Activated CD4-positive, alpha-beta T cell treated with anti-CD3 and anti-CD28 coated beads, Interleukin-2, amount 50 U/mL, for 16 hours (primary cell): ENCODE measurements around the gene LCN1.
"Not testable (repeated sequence)": the region's sequence is repeated elsewhere in the genome, so short reads cannot be mapped to it uniquely, and the experiment has no call there.

ENCODE experiments used
- DNase-seq: peaks from one replicate; pipeline ENCODE4 v3.0.0-alpha.2; 2020

Gene LCN1

DNA sequence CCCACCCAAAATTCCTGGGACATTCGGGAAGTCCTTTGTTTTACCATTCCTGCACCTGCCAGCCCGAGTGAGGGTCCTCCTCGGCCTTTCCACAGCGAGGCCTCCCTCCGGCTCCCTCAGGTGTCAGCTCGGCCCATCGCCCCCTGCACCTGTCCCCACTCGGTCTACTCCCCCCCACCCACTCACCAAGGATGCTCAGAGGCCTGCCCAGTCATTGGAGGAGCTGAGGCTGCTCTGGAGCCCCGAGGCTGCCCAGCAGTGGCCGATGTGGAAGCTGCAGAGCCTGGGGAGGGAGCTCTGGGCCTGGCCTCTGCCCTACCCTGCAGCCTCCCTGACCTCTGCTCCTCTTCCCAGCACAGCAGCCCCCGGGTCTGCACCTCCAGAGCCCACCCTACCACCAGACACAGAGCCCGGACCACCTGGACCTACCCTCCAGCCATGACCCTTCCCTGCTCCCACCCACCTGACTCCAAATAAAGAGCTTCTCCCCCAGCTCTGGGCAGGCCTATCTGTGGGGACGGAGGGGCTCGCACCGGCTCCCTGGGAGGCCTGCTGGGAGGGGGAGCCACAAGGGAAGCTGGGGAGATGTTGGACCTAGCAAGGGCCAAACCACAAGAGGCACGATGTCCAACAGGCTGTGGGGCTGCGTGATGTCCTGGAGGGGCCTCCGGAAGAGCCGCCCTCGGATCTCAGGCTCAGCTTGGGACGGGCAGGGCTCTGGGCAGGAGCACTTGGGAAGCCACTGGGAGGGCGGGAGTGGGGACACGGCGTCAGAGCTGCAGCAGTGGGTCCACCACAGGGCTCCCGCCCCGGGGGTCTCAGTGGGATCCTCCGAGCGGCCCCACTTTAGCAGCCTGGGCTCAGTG lies 28.5 kb downstream of the LCN1 start:
- DNase-seq = not testable (repeated sequence)

DNA sequence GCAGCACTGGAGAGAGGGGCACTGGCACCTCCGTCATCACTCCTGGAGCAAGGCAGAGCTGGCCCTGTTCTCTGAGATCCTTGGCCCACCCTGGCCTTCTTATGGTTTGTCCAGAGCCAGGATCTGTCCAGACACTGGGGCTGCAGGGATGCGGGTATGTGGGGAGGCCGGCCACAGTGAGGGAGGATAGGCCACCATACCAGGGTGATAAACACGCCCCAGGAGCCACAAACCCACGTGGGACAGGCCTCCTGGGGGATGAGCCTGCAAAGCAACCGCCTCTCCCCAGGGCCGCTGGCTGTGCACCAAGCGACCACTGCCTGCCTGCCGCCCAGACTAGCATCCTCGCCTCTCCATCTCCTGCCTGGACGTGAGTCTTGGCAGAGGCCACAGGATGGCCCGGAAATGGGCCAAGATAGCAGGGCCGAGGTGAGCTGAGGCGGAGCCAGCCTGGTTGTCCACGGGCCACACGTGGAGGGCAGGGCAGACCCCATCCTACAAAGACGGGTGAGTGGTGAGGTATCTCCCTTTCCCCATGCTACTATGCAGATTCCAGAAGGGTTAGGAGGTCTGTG lies 29.2 kb downstream of the LCN1 start:
- no peak for DNase-seq

DNA sequence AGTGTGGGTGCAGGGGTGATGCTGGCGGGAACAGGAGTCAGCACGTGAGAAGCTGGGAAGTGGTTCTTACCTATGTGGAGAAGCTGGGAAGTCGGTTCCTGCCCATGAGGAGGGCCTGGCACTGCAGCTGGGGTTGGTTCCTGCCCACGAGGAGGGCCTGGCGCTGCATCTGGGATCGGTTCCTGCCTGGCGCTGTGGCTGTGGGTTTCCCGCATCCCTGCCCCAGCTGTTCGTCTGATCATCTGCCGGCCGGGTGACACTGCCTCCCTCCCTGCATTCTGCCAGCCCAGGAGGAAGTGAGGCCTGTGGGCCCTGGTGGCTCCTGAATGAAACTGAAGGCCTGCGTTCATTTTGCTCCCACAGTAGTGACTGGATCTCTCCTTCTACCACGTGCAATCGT lies 29.8 kb downstream of the LCN1 start:
- no peak for DNase-seq

DNA sequence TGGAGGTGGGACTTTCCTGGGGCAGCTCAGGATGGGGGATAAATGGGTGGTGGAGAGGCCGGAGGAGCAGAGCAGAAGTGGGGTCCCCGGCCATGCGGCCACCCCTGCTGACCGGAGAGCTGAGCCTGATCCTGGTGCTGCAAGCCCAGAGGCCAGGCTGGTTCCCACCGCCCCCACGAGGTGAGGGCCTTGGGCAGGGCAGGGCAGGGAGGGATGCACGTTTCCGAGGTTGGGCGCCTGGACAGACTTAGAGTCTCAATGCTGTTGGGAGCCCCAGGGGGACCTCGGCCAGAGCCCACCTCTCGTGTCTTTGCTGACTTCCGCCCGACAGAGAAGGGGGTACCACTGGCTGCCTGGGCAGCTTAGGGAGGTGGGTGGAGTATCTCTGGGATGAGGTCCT lies 30.2 kb downstream of the LCN1 start:
- DNase-seq = no peak

DNA sequence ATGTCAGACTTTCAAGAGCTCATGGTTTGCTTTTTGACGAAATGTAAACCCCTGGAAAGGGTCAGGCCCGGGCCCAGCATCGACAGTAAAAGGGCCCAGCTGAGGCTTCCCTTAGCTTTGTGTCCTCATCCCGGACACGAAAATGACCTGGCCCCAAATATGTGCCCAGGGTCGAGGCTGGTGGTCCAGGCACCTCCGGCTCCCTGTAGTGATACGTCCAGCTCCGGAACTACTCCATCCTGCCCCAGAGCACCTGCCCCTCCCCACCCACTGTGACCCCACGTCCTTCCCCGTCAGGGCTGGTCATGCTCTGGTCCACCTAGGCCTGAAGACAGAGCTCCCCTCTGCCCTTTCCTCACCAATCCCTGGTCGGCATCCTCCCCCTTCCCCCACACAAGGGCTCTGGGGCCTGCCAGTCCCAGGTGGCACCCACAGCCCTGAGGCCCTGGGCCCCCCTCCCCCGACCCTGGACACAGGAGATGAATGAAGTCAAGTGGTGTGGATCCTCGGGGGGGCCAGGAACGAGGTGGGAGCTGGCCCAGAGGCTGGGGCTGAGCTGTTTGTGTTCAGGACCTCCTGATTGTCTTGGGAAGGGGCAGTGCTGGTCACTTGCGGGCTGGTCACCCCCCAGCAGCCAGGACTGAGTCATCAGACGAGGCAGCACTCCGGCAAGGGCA lies 30.9 kb downstream of the LCN1 start:
- DNase-seq = no peak

DNA sequence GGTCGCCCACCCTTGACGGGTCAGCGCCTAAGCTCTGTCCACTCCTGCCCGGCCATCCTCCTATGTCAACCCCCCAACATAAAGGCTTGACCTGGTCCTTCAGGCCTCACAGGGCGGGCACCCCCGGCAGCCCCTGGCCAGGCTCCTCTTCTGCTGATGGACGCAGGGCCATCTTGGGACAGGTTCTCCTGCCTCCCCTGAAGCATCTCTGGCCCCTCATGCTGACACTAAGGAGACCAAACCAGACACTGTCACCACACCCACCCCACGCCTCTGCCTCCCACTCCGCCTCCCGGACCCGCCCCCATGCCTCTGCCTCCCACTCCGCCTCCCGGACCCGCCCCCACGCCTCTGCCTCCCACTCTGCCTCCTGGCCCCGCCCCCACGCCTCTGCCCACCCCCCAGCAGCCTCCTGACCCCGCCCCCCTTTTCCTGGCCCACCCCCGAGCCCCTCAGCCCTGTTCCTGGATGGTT lies 31.5 kb downstream of the LCN1 start:
- DNase-seq = no peak

DNA sequence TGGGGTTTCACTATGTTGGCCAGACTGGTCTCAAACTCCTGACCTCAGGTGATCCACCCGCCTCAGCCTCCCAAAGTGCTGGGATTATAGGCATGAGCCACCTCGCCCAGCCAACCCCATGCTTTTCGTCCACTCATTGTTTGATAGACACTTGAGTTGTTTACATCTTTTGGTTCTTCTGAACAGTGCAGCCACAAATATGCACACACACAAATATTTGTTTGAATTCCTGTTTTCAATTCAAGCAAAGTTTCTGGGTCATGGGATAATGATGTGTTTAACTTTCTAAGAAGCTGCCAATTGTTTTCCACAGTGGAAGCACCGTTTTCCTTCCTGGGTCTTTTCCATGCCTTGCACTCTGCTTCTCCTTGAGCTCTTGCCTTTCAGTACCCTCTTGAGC lies 33.5 kb downstream of the LCN1 start:
- DNase-seq = no peak

DNA sequence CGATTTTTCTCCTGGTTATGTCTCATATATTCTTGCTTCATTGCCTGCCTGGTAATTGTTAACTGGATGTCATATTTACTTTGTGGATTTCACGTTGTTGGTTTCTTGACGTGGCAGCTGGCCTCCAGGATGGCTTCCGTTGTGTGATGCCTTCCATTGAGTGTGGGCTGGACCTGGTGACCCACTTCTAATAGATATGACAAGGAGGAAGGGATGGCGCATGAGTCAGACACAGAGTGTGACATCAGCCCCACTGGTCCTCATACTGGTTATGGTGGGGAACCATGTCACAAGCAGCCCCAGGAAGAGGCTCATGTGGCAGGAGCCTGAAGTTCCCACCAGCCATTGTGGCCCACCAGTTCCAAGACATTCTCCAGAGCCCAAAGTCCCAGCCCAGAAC lies 34.0 kb downstream of the LCN1 start:
- DNase-seq = no peak

DNA sequence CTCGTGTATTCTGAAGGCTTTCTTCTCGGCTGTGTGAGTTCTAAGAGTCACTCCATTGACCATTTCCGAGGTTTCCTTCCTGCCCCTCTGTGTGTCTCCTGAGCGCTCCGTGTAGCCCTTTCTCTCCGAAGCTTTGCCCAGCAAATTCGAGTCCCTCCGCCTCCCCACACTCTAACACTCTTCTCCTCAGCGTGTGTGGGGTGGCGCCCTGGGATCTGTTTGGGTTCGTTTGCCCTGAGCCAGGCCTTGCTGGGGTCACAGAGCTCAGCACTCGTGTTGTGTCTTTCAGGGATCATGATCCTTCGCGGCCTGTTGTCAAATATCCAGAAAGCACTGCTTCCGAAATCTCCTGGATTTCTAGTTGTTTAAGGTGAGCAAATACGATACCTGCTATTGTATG lies 34.7 kb downstream of the LCN1 start:
- no peak for DNase-seq

DNA sequence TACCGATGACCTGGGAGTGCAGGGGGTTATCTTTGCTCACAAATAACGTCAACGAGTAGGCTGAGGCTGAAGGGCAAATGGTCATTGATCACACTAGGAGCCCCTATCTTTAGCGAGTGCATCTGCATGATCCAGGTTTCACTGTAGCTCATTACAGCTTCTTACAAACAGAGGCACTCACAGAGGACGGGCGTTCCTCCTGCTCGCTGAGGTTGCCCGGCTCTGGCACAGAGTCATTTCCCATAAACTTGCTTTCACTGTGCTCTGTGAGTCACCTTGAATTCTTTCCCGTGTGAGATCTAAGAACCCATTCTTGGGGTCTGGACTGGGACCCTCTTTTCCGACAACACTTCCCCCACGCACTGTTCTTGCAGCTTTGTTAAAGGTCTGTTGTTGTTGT lies 38.4 kb downstream of the LCN1 start:
- no peak for DNase-seq

DNA sequence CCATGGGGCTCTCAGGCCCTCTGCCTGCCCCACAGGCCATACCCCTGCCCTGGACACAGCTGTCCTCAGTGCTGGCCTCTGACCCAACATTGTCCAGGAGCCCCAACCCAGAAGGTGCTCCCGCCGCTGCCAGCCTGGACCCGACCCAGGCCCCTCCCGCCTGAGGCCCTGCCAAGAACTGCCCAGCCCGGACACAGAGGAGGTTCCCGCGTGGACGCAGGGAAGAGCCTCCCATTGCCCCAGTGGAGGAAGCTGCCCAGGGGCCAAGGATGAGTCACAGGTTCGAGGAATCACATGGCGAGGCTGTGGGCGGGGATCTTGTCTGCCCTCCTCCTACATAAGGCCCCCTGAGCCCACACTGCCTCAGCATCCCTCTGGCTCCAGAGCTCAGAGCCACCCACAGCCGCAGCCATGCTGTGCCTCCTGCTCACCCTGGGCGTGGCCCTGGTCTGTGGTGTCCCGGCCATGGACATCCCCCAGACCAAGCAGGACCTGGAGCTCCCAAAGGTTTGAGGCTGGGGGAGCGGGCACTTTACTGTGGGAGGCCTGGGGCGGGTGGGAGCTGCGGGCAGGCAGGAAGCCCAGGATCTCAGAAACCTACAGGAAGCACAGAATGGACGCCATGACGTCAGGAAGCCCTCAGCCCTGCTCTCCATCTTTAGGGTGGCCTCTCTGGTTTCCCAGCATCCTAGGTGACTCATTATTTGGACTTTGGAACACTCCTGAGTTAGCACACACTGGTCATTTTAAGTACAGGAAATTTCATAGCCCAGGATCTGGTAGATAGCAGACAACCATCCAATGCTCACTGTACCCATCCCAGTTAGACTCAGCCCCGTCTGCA lies 40.4 kb downstream of the LCN1 start, which contains the start of gene PAEP:
TSS of gene PAEP (plus strand) at position 366 of the 844 bp plus-strand sequence.
- DNase-seq = no peak

DNA sequence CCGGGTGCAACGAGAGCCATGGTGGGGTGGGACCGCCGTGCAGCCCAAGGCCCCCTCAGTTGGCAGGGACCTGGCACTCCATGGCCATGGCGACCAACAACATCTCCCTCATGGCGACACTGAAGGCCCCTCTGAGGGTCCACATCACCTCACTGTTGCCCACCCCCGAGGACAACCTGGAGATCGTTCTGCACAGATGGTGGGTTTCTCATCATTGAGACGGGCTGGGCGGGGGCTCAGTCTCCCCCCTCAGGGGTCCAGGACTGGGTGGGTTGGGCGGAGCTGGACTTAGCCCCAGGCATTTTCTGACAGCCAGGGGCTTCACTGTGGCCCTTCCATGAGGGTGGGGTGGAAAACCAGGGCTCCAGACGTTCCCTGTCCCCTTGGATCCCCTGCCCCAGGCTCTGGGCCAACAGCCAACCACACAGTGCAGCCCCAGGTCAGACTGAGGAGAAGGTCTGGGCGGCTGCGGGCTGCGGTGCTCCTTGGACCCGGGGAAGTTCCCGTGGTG lies 41.0 kb downstream of the LCN1 start:
- no peak for DNase-seq

DNA sequence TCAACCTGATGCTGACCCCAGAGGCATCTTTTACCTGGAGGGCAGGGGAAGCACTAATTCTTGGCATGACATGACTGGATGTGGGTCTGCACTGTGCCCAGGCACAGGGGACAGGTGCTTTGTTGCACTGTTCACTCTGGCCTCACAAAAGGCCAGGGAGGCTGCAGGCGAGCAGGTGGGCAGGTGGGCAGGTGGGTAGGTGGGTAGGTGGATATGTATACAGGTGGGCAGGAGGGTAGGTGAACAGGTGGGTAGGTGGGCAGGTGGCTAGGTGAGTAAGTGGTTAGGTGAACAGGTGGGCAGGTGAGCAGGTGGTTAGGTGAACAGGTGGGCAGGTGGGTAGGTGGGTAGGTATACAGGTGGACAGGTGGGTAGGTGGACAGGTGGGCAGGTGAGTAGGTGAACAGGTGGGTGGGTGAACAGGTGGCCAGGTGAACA lies 41.8 kb downstream of the LCN1 start:
- no peak for DNase-seq

DNA sequence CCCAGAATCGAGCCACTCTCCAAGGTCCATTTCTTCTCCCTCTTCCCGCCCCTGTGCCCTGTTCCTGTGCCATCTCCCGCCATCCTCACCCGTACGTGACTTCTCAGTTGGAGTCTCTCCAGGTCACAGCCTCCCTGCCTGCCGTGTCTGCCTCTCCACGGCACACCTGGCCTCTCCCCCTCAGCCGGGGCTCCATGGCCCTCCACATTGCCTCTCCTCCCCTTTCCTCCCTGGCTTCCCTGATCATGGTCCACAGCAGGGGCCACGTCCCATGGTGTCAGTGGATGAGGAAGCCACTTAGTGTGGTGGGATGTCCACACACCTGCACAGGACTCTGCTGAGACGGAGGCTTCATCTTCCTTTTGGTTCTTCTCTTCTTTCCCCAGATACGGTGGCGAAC lies 42.6 kb downstream of the LCN1 start:
- no peak for DNase-seq

DNA sequence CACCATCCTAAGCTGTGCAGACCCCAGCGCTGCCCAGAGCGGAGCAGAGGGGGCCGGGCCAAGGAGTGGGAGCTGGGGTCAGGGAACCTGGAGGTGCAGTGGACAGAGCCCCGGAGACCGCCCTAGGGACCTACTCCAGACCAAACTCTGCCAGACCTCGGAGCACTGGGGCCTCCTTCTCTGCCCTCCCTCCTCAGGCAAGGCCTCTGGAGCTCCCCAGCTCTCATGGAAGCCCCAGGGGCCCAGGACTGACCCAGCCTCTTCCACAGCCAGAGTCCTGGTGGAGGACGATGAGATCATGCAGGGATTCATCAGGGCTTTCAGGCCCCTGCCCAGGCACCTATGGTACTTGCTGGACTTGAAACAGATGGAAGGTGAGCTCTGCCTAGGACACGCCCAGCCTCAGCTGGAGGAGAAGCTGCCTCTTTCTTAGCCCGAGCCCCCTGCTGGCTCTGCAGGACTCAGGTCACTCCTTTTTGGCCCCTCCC lies 43.9 kb downstream of the LCN1 start:
- DNase-seq = no peak

DNA sequence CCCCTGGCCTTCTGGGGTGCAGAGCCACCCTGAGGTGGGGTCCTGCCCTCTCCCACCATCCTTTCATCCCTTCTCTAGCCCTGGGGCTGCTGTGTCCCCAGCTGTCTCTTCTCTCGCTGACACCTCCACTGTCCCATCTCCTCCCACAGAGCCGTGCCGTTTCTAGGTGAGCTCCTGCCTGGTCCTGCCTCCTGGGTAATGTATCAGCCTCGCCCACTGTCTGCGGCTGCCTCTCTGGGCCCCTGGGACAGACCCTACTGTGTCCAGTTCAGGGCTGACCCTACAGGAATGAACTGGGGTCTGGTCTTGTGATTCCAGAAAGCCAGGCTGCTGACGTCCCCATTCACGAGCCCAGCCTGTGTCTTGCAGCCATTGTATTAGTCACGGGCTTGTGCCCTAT lies 44.4 kb downstream of the LCN1 start:
- DNase-seq = no peak

DNA sequence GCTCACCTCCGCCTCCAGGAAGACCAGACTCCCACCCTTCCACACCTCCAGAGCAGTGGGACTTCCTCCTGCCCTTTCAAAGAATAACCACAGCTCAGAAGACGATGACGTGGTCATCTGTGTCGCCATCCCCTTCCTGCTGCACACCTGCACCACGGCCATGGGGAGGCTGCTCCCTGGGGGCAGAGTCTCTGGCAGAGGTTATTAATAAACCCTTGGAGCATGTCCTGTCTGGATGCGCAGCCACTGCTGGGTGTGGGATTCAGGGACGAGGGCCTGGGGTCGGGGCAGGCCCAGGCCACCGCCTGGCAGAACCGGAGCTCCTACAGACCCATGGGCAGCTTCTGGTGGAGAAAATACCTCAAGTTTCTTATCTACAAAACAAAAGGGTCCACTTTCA lies 45.3 kb downstream of the LCN1 start:
- no peak for DNase-seq

DNA sequence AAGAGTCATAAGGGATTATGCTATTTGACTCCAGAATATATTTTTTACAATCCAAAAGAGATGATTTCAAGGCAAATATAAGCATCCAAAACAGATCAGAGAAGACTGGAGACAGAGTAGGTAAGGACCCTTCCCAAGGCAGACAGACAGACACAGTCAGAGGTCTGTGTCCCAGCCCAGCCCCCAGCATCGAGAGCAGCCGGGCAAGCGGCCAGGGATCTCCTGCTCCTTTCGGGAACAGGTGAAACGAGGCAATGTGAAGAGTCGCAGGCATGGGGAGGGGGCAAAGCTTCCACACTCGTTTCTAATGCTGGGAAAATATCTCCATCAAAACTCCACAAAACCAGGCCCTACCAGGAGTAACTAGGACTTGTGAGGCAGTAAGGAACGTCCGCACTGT lies 46.1 kb downstream of the LCN1 start:
- DNase-seq = no peak

DNA sequence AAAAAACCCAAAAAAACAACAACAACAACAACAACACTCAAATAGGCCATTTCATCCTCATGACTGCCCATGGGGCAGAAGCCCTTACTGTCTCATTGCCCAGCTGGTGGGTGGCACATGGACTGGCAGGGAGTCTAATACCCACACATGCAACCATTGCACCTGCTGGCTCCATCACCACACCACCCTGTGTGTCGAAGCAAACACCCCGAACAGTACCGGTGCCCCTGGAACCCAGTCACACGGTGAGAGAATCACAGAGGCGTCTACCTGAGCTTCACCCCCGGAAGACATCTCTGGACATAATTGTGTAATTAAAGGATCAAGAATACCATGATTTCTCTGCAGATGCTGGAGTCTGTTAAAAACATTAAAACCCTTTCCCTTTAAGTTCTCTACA lies 46.8 kb downstream of the LCN1 start:
- DNase-seq = no peak

DNA sequence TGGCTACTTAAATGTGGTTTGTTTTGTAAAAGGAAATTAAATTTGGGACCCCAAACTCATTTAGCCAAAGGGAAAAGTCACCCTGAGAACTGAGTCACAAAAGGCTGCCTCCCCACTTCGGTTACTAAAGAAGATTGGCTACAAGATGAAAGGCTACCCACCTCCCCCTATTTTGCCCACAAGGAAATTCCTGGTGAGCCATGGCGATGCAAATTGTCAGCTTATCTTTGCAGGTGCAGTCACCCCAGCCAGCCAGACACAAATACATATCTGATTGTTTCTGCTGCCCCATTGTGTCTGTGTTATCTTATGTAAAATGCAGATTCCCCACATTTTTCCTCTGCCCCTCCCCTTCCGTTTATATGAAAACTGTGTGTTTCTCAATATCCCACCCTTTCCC lies 49.2 kb downstream of the LCN1 start:
- DNase-seq = no peak

DNA sequence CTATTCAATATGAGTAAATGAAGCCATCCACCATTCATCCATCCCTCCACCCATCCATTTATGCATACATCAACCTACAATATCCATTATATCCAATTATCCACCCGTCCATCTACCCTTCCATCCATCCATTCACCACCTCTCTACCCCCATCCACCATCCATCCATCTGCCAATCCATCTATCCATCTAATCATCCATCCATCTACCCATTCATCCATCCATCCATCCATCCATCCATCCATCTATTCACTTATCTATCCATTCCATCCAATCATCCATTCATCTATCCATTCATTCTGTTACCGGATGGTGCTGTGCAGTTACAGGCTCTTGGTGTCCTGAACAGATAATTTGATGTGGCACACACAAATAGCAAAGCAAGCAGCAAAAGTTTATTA lies 51.0 kb downstream of the LCN1 start:
- DNase-seq = no peak

DNA sequence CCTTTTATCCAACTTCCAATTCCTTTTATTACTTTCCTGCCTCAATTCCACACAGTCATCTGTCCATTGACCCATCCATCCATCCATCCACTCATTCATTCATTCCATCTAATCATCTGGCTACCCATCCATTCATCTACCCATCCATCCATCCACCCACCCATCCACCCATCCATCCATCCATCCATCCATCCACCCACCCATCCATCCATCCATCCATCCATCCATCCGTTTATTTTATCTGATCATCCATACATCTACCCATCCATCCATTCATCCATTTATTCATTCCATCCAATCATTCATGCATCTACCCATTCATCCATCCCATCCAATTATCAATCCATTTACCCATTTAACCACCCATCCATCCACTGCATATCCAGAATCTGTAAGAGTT lies 51.9 kb downstream of the LCN1 start:
- DNase-seq = no peak

DNA sequence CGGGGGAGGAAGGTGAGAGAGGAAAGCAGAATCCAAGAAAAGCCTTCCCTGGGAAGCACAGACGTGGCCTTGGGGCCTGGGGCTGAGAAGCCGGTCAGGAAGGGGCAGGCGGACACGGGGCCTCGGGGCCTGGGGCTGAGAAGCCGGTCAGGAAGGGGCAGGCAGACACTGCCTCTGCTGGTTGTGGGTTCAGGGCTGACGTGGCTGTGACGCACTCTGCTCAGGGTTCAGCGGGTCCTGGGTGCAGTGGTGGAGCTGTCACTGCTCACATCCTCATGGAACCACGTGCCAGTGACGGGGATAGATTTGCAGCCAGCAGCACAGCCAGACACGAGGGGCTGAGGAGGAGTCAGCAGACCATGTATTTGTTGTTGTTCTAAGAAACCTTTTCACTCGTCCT lies 53.1 kb downstream of the LCN1 start:
- no peak for DNase-seq
